Right lobe of liver (tissue), 4 donors: ENCODE results near the gene STKLD1.
A peak's percentile ranks its signal among the peaks of the same experiment; 100 is the strongest.

Experiments used
- CTCF ChIP-seq, 4 donors: fragments of 200-600 bp in 3 of 4; fragments of 450-650 bp in 1 of 4; IDR thresholded peaks; one replicate each; pipeline versions ENCODE4 v1.5.1 to v1.8.0; 2016 to 2022; ENCODE audit warnings: antibody characterized with exemption in 4 of 4, mild to moderate bottlenecking in 2 of 4
- POLR2A ChIP-seq: fragments of 450-650 bp; IDR thresholded peaks from one replicate; pipeline ENCODE4 v1.6.1; 2017; ENCODE audit warnings: antibody characterized with exemption, mild to moderate bottlenecking
- donor health status: DM: no; HTN: no; CAD: no.
- donor health status: DM: no; HTN: no; CAD: no.
- donor health status: DM: no; HTN: yes; CAD: no.

- no peak for TF ChIP-seq CTCF (IDR thresholded peaks at IDR 0.05)
- peak; percentile 77 for TF ChIP-seq POLR2A
Observed at GRCh38 chr9:133347985-133348717, 28.0 kb upstream of the STKLD1 start, which contains the start of the genes MED22 and RPL7A.
